Stimulated activated CD4-positive, alpha-beta T cell treated with anti-CD3 and anti-CD28 coated beads, TNF-alpha, amount 100 ng/mL, for 48 hours (primary cell): Measurements from ENCODE around the gene CPT1B.

Experiments used
- DNase-seq, 3 donors: peaks; one replicate each; pipeline ENCODE4 v3.0.0-alpha.2; 2020; ENCODE audit warnings: low read depth in 3 of 3

CPT1B gene

GRCh38 chr22:50569896-50570535, 8.2 kb downstream of the CPT1B start:
- DNase-seq, result no peak

GRCh38 chr22:50569041-50569459, 9.2 kb downstream of the CPT1B start:
- DNase-seq, result no peak

- no peak for DNase-seq
These were observed 9.6 kb downstream of the CPT1B start for GRCh38 chr22:50568626-50569025.

GRCh38 chr22:50567721-50568252, 10.4 kb downstream of the CPT1B start:
- DNase-seq, result no peak

- DNase-seq, result no peak
These were observed 13.9 kb downstream of the CPT1B start for GRCh38 chr22:50564289-50564688.

GRCh38 chr22:50563413-50564160, 14.6 kb downstream of the CPT1B start:
- DNase-seq, result no peak

GRCh38 chr22:50562523-50563412, 15.5 kb downstream of the CPT1B start, which contains the start of gene SYCE3:
TSS of gene SYCE3 (minus strand) at chr22:50562919. CDS start at chr22:50556405, 6,514 bp downstream.
- peak; percentile 95 to 98 (median 97) for DNase-seq

- no peak for DNase-seq
These were observed 16.5 kb downstream of the CPT1B start for GRCh38 chr22:50561401-50562358.

- no peak for DNase-seq
These were observed 18.2 kb downstream of the CPT1B start for GRCh38 chr22:50560034-50560433.

GRCh38 chr22:50556703-50557102, 21.5 kb downstream of the CPT1B start:
- no peak for DNase-seq

GRCh38 chr22:50553310-50553709, 24.9 kb downstream of the CPT1B start:
- DNase-seq, result no peak

- no peak for DNase-seq
These were observed 27.0 kb downstream of the CPT1B start for GRCh38 chr22:50551160-50551752.

GRCh38 chr22:50550395-50550794, 27.8 kb downstream of the CPT1B start:
- no peak for DNase-seq

- DNase-seq, result no peak
These were observed 29.1 kb downstream of the CPT1B start for GRCh38 chr22:50548921-50549790.

- no peak for DNase-seq
These were observed 29.9 kb downstream of the CPT1B start for GRCh38 chr22:50548040-50548920.

GRCh38 chr22:50547263-50547985, 30.8 kb downstream of the CPT1B start:
- DNase-seq, result no peak

- DNase-seq, result no peak
These were observed 31.6 kb downstream of the CPT1B start for GRCh38 chr22:50546326-50547262.
